SHP77 (cell line): ENCODE results near the gene FJX1.
"Not testable (repeated sequence)": the region's sequence is repeated elsewhere in the genome, so short reads cannot be mapped to it uniquely, and the experiment has no call there.

ENCODE experiments used
- DNase-seq, 2 experiments: peaks; one replicate each; lab custom pipeline; 2025; lab: John Stamatoyannopoulos, UW

FJX1 gene

DNA sequence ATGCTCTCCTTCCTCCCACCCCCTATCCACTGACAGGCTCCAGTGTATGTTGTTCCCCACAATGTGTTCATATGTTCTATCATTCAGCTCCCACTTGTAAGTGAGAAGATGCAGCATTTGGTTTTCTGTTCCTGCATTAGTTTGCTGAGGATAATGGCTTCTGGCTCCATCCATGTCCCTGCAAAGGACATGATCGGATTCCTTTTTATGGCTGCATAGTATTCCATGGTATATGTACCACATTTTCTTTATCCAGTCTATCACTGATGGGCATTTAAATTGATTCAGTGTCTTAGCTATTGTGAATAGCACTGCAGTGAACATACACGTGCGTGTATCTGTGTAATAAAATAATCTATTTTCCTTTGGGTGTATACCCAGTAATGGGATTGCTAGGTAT, 50.1 kb downstream of the FJX1 start:
- not testable (repeated sequence) for DNase-seq
